IPS-15b (cell line): ENCODE measurements around the gene HOXB7.

Source experiments
- H3K27me3 ChIP-seq: one replicate; pipeline ENCODE4 v1.6.1; 2013; ENCODE audit warnings: low read length; ENCODE audit not compliant: control insufficient read depth, insufficient read depth
- H3K36me3 ChIP-seq: one replicate; pipeline ENCODE4 v1.6.1; 2013; ENCODE audit warnings: low read length; ENCODE audit not compliant: control insufficient read depth, insufficient read depth
- H3K4me1 ChIP-seq: one replicate; pipeline ENCODE4 v1.6.1; 2013; ENCODE audit warnings: mild to moderate bottlenecking, low read length; ENCODE audit not compliant: control insufficient read depth, insufficient read depth
- H3K4me3 ChIP-seq: one replicate; pipeline ENCODE4 v1.5.1; 2013; ENCODE audit warnings: low read depth, low read length
- H3K9ac ChIP-seq: one replicate; pipeline ENCODE4 v1.6.1; 2013; ENCODE audit warnings: low read depth, mild to moderate bottlenecking, low read length
- H3K9me3 ChIP-seq: one replicate; pipeline ENCODE4 v1.6.1; 2013; ENCODE audit warnings: mild to moderate bottlenecking, low read length; ENCODE audit not compliant: control insufficient read depth, insufficient read depth

The HOXB7 gene

GRCh38 chr17:48625495-48626244, 14.9 kb upstream of the HOXB7 start:
- Histone ChIP-seq H3K9ac (no peak overlapping the region), H3K4me3 (peak overlapping the region; percentile 35)

GRCh38 chr17:48624544-48625494, 14.0 kb upstream of the HOXB7 start:
- H3K27me3 ChIP-seq = peaks cover 100% of the 10 kb centered on the region
- peak overlapping the region; percentile 35 for H3K4me3 ChIP-seq
- no peaks in the 10 kb centered on the region for H3K9me3 ChIP-seq
- H3K9ac ChIP-seq = no peak overlapping the region
- peaks cover 2% of the 10 kb centered on the region for H3K4me1 ChIP-seq
- no peaks in the 10 kb centered on the region for H3K36me3 ChIP-seq

More at GRCh38 chr17:48625495-48626244, 14.9 kb upstream of the HOXB7 start:
- H3K4me1 ChIP-seq = peaks cover 2% of the 10 kb centered on the region
- H3K9me3 ChIP-seq = no peaks in the 10 kb centered on the region
- H3K27me3 ChIP-seq = peaks cover 100% of the 10 kb centered on the region
- no peaks in the 10 kb centered on the region for H3K36me3 ChIP-seq

GRCh38 chr17:48624118-48624517, 13.3 kb upstream of the HOXB7 start:
- Histone ChIP-seq H3K27me3 (peaks cover 100% of the 10 kb centered on the region), H3K9me3 (no peaks in the 10 kb centered on the region), H3K4me1 (peaks cover 2% of the 10 kb centered on the region), H3K9ac (no peak overlapping the region), H3K4me3 (peak overlapping the region; percentile 35), H3K36me3 (no peaks in the 10 kb centered on the region)

GRCh38 chr17:48623583-48623982, 12.8 kb upstream of the HOXB7 start:
- Histone ChIP-seq H3K9me3 (no peaks in the 10 kb centered on the region), H3K36me3 (no peaks in the 10 kb centered on the region), H3K4me1 (peaks cover 2% of the 10 kb centered on the region), H3K27me3 (peaks cover 100% of the 10 kb centered on the region), H3K9ac (no peak overlapping the region), H3K4me3 (peak overlapping the region; percentile 27)

GRCh38 chr17:48622857-48623256, 12.0 kb upstream of the HOXB7 start:
- no peaks in the 10 kb centered on the region for H3K9me3 ChIP-seq
- H3K4me1 ChIP-seq = peaks cover 2% of the 10 kb centered on the region
- peak overlapping the region; percentile 27 for H3K4me3 ChIP-seq
- no peaks in the 10 kb centered on the region for H3K36me3 ChIP-seq
- peaks cover 100% of the 10 kb centered on the region for H3K27me3 ChIP-seq
- no peak overlapping the region for H3K9ac ChIP-seq

GRCh38 chr17:48621410-48622392, 10.9 kb upstream of the HOXB7 start:
- H3K4me1 ChIP-seq = no peaks in the 10 kb centered on the region
- peaks cover 100% of the 10 kb centered on the region for H3K27me3 ChIP-seq
- peak overlapping the region; percentile 27 for H3K4me3 ChIP-seq
- no peaks in the 10 kb centered on the region for H3K9me3 ChIP-seq
- no peaks in the 10 kb centered on the region for H3K36me3 ChIP-seq
- no peak overlapping the region for H3K9ac ChIP-seq

- Histone ChIP-seq H3K27me3 (peaks cover 100% of the 10 kb centered on the region), H3K9me3 (no peaks in the 10 kb centered on the region), H3K4me3 (peak overlapping the region; percentile 30), H3K36me3 (no peaks in the 10 kb centered on the region), H3K4me1 (no peaks in the 10 kb centered on the region), H3K9ac (no peak overlapping the region)
Observed at GRCh38 chr17:48620461-48621139, 9.8 kb upstream of the HOXB7 start.

- Histone ChIP-seq H3K4me3 (peak overlapping the region; percentile 30), H3K9ac (no peak overlapping the region), H3K9me3 (no peaks in the 10 kb centered on the region), H3K4me1 (no peaks in the 10 kb centered on the region), H3K36me3 (no peaks in the 10 kb centered on the region), H3K27me3 (peaks cover 100% of the 10 kb centered on the region)
Observed at GRCh38 chr17:48619826-48620449, 9.1 kb upstream of the HOXB7 start.

- peak overlapping the region; percentile 18 for H3K4me3 ChIP-seq
- H3K27me3 ChIP-seq = peaks cover 98% of the 10 kb centered on the region
- H3K9me3 ChIP-seq = no peaks in the 10 kb centered on the region
- no peaks in the 10 kb centered on the region for H3K4me1 ChIP-seq
- H3K36me3 ChIP-seq = no peaks in the 10 kb centered on the region
- no peak overlapping the region for H3K9ac ChIP-seq
Observed at GRCh38 chr17:48618256-48618896, 7.6 kb upstream of the HOXB7 start.
